ENCODE data around the gene LAMTOR2.

DNA sequence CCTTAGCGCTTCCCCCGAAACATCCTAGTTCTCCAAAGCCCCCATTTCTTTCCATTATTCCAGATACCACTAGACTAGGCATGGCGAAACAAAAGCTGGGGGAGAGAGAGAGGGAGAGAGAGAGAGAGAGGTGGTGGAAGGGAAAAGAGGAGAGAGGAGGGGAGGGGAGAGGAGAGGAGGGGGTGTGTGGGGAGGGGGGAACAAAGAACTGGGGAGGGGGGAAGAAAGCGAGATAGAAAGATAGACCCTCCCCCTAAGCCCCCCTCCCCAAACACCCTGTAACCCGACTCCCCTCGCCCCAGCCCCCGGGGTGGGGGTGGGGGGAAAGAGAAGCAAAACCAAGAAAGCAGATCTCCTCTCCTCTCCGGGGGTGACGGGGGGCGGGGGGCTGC is 27.3 kb downstream of the LAMTOR2 start:
- TF ChIP-seq CTCF (IDR thresholded peaks at IDR 0.05; ENCODE audit: insufficient read depth, low read depth, low read length): no peak
- TF ChIP-seq EZH2 (IDR thresholded peaks at IDR 0.05; ENCODE audit: insufficient read depth, low read length): no peak
